A204.1 (cell line): ENCODE measurements around the gene HNRNPLL.
"Not testable (repeated sequence)": the region's sequence is repeated elsewhere in the genome, so short reads cannot be mapped to it uniquely, and the experiment has no call there.

ENCODE experiments used
- FAIRE-seq: peaks from 2 replicates; lab custom pipeline; 2012; peaks lifted over from hg19 to GRCh38; lab: Jason Lieb, UNC

The HNRNPLL gene

GRCh38 chr2:38552259-38552658 lies 50.5 kb downstream of the HNRNPLL start:
- FAIRE-seq = no peak

GRCh38 chr2:38551746-38552145 lies 51.0 kb downstream of the HNRNPLL start:
- no peak for FAIRE-seq

- FAIRE-seq = no peak
Observed at GRCh38 chr2:38551171-38551570, 51.6 kb downstream of the HNRNPLL start.

- no peak for FAIRE-seq
Observed at GRCh38 chr2:38549851-38550250, 52.9 kb downstream of the HNRNPLL start.

GRCh38 chr2:38549071-38549704 lies 53.5 kb downstream of the HNRNPLL start:
- FAIRE-seq = no peak

- no peak for FAIRE-seq
Observed at GRCh38 chr2:38547791-38548190, 54.9 kb downstream of the HNRNPLL start.

- FAIRE-seq = no peak
Observed at GRCh38 chr2:38546585-38546984, 56.1 kb downstream of the HNRNPLL start.

- FAIRE-seq = no peak
Observed at GRCh38 chr2:38546064-38546463, 56.7 kb downstream of the HNRNPLL start.

- not testable (repeated sequence) for FAIRE-seq
Observed at GRCh38 chr2:38542248-38542631, 60.5 kb downstream of the HNRNPLL start.

GRCh38 chr2:38540580-38541286 lies 62.0 kb downstream of the HNRNPLL start:
- no peak for FAIRE-seq

GRCh38 chr2:38539086-38539485 lies 63.6 kb downstream of the HNRNPLL start:
- FAIRE-seq = no peak

- FAIRE-seq = no peak
Observed at GRCh38 chr2:38537937-38538525, 64.7 kb downstream of the HNRNPLL start.

GRCh38 chr2:38537296-38537695 lies 65.4 kb downstream of the HNRNPLL start:
- FAIRE-seq = not testable (repeated sequence)

- no peak for FAIRE-seq
Observed at GRCh38 chr2:38535744-38536506, 66.8 kb downstream of the HNRNPLL start.

GRCh38 chr2:38535404-38535743 lies 67.4 kb downstream of the HNRNPLL start:
- no peak for FAIRE-seq

- no peak for FAIRE-seq
Observed at GRCh38 chr2:38534746-38535403, 67.9 kb downstream of the HNRNPLL start.

GRCh38 chr2:38533757-38534545 lies 68.8 kb downstream of the HNRNPLL start:
- no peak for FAIRE-seq

- FAIRE-seq = no peak
Observed at GRCh38 chr2:38533180-38533579, 69.5 kb downstream of the HNRNPLL start.

- no peak for FAIRE-seq
Observed at GRCh38 chr2:38532366-38532765, 70.4 kb downstream of the HNRNPLL start.

GRCh38 chr2:38529208-38529607 lies 73.5 kb downstream of the HNRNPLL start:
- FAIRE-seq = no peak

- FAIRE-seq = no peak
Observed at GRCh38 chr2:38528534-38528933, 74.2 kb downstream of the HNRNPLL start.

GRCh38 chr2:38528008-38528442 lies 74.7 kb downstream of the HNRNPLL start:
- no peak for FAIRE-seq
